ENCODE measurements around the gene HTR6. TPM values are rescaled to one million over a fixed set of nuclear protein-coding genes. Genes with fewer than 3 reads are reported as not detected.

HTR6 gene
- not detected in 2 replicates for total RNA-seq

GRCh38 chr1:19664453-19665185 lies at the start of gene HTR6:
Gene HTR6 (plus strand): TSS chr1:19664875. CDS start chr1:19665754, 879 bp downstream.

GRCh38 chr1:19643602-19644394 lies 20.9 kb upstream of the HTR6 start, which contains the start of gene NBL1:
Gene NBL1 (plus strand): TSS chr1:19644311. CDS start chr1:19655031, 10,720 bp downstream.

Other genes starting within 250 kb of the HTR6 start
- gene CAPZB, start 179.3 kb upstream of the HTR6 start, total RNA-seq = 87.8 and 107 TPM in 2 replicates
- gene NBL1, start 20.6 kb upstream of the HTR6 start, total RNA-seq = 54.7 and 211 TPM in 2 replicates
- gene TMCO4, start 135.0 kb downstream of the HTR6 start, total RNA-seq = 3.4 and 15.0 TPM in 2 replicates
- gene RNF186, start 150.4 kb downstream of the HTR6 start, total RNA-seq = not detected in 2 replicates
- gene OTUD3, start 217.5 kb downstream of the HTR6 start, total RNA-seq = 9.9 and 10.1 TPM in 2 replicates

Data from nasal cavity respiratory epithelium epithelial cell of viscerocranial mucosa (primary cell).